ENCODE results near the gene IL1RN.

The IL1RN gene

GRCh38 chr2:113157897-113158753 lies 30.7 kb downstream of the IL1RN start:
- Histone ChIP-seq H2AFZ (ENCODE audit: low read length, unreplicated experiment) (peak overlapping the region; percentile 97), H3K36me3 (ENCODE audit: insufficient read depth, low read length) (no peaks in the 10 kb centered on the region), H3K4me3 (ENCODE audit: low read depth, low read length) (peak overlapping the region; percentile 76), H3K27me3 (ENCODE audit: insufficient read depth, low read length) (no peaks in the 10 kb centered on the region), H3K27ac (ENCODE audit: low read depth, low read length) (peak overlapping the region; percentile 73), H3K4me1 (ENCODE audit: control insufficient read depth, insufficient read depth, low read length, unreplicated experiment) (peaks cover 21% of the 10 kb centered on the region), H3K79me2 (ENCODE audit: control insufficient read depth, insufficient read depth, low read length, unreplicated experiment) (no peaks in the 10 kb centered on the region)

- Histone ChIP-seq H2AFZ (ENCODE audit: low read length, unreplicated experiment) (no peak overlapping the region), H3K27ac (ENCODE audit: low read depth, low read length) (peak overlapping the region; percentile 73), H3K36me3 (ENCODE audit: insufficient read depth, low read length) (no peaks in the 10 kb centered on the region), H3K27me3 (ENCODE audit: insufficient read depth, low read length) (no peaks in the 10 kb centered on the region), H3K4me1 (ENCODE audit: control insufficient read depth, insufficient read depth, low read length, unreplicated experiment) (peaks cover 21% of the 10 kb centered on the region), H3K79me2 (ENCODE audit: control insufficient read depth, insufficient read depth, low read length, unreplicated experiment) (no peaks in the 10 kb centered on the region), H3K4me3 (ENCODE audit: low read depth, low read length) (peak overlapping the region; percentile 76)
Measured at GRCh38 chr2:113158884-113159553, 31.6 kb downstream of the IL1RN start.

- Histone ChIP-seq H3K4me3 (ENCODE audit: low read depth, low read length) (no peak overlapping the region), H2AFZ (ENCODE audit: low read length, unreplicated experiment) (no peak overlapping the region)
Measured at GRCh38 chr2:113160248-113160647, 32.9 kb downstream of the IL1RN start.

GRCh38 chr2:113160962-113161361 lies 33.6 kb downstream of the IL1RN start:
- peaks cover 2% of the 10 kb centered on the region for H3K79me2 ChIP-seq (ENCODE audit: control insufficient read depth, insufficient read depth, low read length, unreplicated experiment)
- no peaks in the 10 kb centered on the region for H3K27me3 ChIP-seq (ENCODE audit: insufficient read depth, low read length)
- H3K4me1 ChIP-seq (ENCODE audit: control insufficient read depth, insufficient read depth, low read length, unreplicated experiment), result peaks cover 21% of the 10 kb centered on the region
- no peak overlapping the region for H2AFZ ChIP-seq (ENCODE audit: low read length, unreplicated experiment)
- no peaks in the 10 kb centered on the region for H3K36me3 ChIP-seq (ENCODE audit: insufficient read depth, low read length)
- H3K27ac ChIP-seq (ENCODE audit: low read depth, low read length), result no peak overlapping the region
- H3K4me3 ChIP-seq (ENCODE audit: low read depth, low read length), result no peak overlapping the region

More at GRCh38 chr2:113160248-113160647, 32.9 kb downstream of the IL1RN start:
- no peak overlapping the region for H3K27ac ChIP-seq (ENCODE audit: low read depth, low read length)
- H3K36me3 ChIP-seq (ENCODE audit: insufficient read depth, low read length), result no peaks in the 10 kb centered on the region
- peaks cover 21% of the 10 kb centered on the region for H3K4me1 ChIP-seq (ENCODE audit: control insufficient read depth, insufficient read depth, low read length, unreplicated experiment)
- H3K27me3 ChIP-seq (ENCODE audit: insufficient read depth, low read length), result no peaks in the 10 kb centered on the region
- H3K79me2 ChIP-seq (ENCODE audit: control insufficient read depth, insufficient read depth, low read length, unreplicated experiment), result peaks cover under 1% of the 10 kb centered on the region

- Histone ChIP-seq H3K36me3 (ENCODE audit: insufficient read depth, low read length) (no peaks in the 10 kb centered on the region), H3K27ac (ENCODE audit: low read depth, low read length) (no peak overlapping the region), H3K4me3 (ENCODE audit: low read depth, low read length) (no peak overlapping the region), H3K27me3 (ENCODE audit: insufficient read depth, low read length) (no peaks in the 10 kb centered on the region), H3K79me2 (ENCODE audit: control insufficient read depth, insufficient read depth, low read length, unreplicated experiment) (peaks cover 2% of the 10 kb centered on the region), H2AFZ (ENCODE audit: low read length, unreplicated experiment) (no peak overlapping the region), H3K4me1 (ENCODE audit: control insufficient read depth, insufficient read depth, low read length, unreplicated experiment) (peaks cover 21% of the 10 kb centered on the region)
Measured at GRCh38 chr2:113162173-113162572, 34.8 kb downstream of the IL1RN start.

- Histone ChIP-seq H3K36me3 (ENCODE audit: insufficient read depth, low read length) (no peaks in the 10 kb centered on the region), H3K79me2 (ENCODE audit: control insufficient read depth, insufficient read depth, low read length, unreplicated experiment) (peaks cover 2% of the 10 kb centered on the region), H3K27me3 (ENCODE audit: insufficient read depth, low read length) (no peaks in the 10 kb centered on the region), H2AFZ (ENCODE audit: low read length, unreplicated experiment) (no peak overlapping the region), H3K4me3 (ENCODE audit: low read depth, low read length) (no peak overlapping the region), H3K27ac (ENCODE audit: low read depth, low read length) (no peak overlapping the region), H3K4me1 (ENCODE audit: control insufficient read depth, insufficient read depth, low read length, unreplicated experiment) (peaks cover 19% of the 10 kb centered on the region)
Measured at GRCh38 chr2:113162869-113163268, 35.5 kb downstream of the IL1RN start.

- Histone ChIP-seq H3K36me3 (ENCODE audit: insufficient read depth, low read length) (no peaks in the 10 kb centered on the region), H3K4me3 (ENCODE audit: low read depth, low read length) (no peak overlapping the region), H3K27me3 (ENCODE audit: insufficient read depth, low read length) (no peaks in the 10 kb centered on the region), H3K4me1 (ENCODE audit: control insufficient read depth, insufficient read depth, low read length, unreplicated experiment) (peaks cover 4% of the 10 kb centered on the region), H3K79me2 (ENCODE audit: control insufficient read depth, insufficient read depth, low read length, unreplicated experiment) (peaks cover 2% of the 10 kb centered on the region), H3K27ac (ENCODE audit: low read depth, low read length) (no peak overlapping the region), H2AFZ (ENCODE audit: low read length, unreplicated experiment) (no peak overlapping the region)
Measured at GRCh38 chr2:113164215-113164929, 37.0 kb downstream of the IL1RN start.

GRCh38 chr2:113164930-113165585 lies 37.7 kb downstream of the IL1RN start:
- Histone ChIP-seq H3K36me3 (ENCODE audit: insufficient read depth, low read length) (no peaks in the 10 kb centered on the region), H3K27ac (ENCODE audit: low read depth, low read length) (no peak overlapping the region), H2AFZ (ENCODE audit: low read length, unreplicated experiment) (no peak overlapping the region), H3K79me2 (ENCODE audit: control insufficient read depth, insufficient read depth, low read length, unreplicated experiment) (peaks cover 2% of the 10 kb centered on the region), H3K4me3 (ENCODE audit: low read depth, low read length) (no peak overlapping the region), H3K4me1 (ENCODE audit: control insufficient read depth, insufficient read depth, low read length, unreplicated experiment) (peaks cover 3% of the 10 kb centered on the region), H3K27me3 (ENCODE audit: insufficient read depth, low read length) (no peaks in the 10 kb centered on the region)

GRCh38 chr2:113166187-113166645 lies 38.8 kb downstream of the IL1RN start:
- Histone ChIP-seq H3K4me3 (ENCODE audit: low read depth, low read length) (no peak overlapping the region), H2AFZ (ENCODE audit: low read length, unreplicated experiment) (no peak overlapping the region), H3K79me2 (ENCODE audit: control insufficient read depth, insufficient read depth, low read length, unreplicated experiment) (peaks cover 2% of the 10 kb centered on the region), H3K36me3 (ENCODE audit: insufficient read depth, low read length) (no peaks in the 10 kb centered on the region), H3K27me3 (ENCODE audit: insufficient read depth, low read length) (no peaks in the 10 kb centered on the region), H3K27ac (ENCODE audit: low read depth, low read length) (no peak overlapping the region), H3K4me1 (ENCODE audit: control insufficient read depth, insufficient read depth, low read length, unreplicated experiment) (peaks cover 3% of the 10 kb centered on the region)
